Ovary (tissue), 9 donors: ENCODE measurements around the gene STK24. TPM values are rescaled to one million over a fixed set of nuclear protein-coding genes. Genes with fewer than 3 reads are reported as not detected.
A peak's percentile ranks its signal among the peaks of the same experiment; 100 is the strongest.

Experiments
- DNase-seq, 5 donors: peaks; one replicate each; pipeline ENCODE4 v3.0.0-alpha.2; 2019 to 2020
- H3K27ac ChIP-seq, 2 donors: fragments of 200-600 bp; one replicate each; pipeline versions ENCODE4 v1.5.1 to v1.8.0; 2019 to 2022
- H3K27me3 ChIP-seq: fragments of 200-600 bp; one replicate; pipeline ENCODE4 v1.8.0; 2022
- H3K36me3 ChIP-seq: fragments of 200-600 bp; sonication (generic); one replicate; pipeline ENCODE4 v1.5.1; 2019
- H3K4me1 ChIP-seq: one replicate; pipeline ENCODE4 v1.8.1; 2013; ENCODE audit warnings: mild to moderate bottlenecking, moderate library complexity; ENCODE audit not compliant: insufficient read depth
- H3K4me3 ChIP-seq: fragments of 200-600 bp; sonication (generic); one replicate; pipeline ENCODE4 v1.5.1; 2017
- H3K9me3 ChIP-seq, 2 donors: fragments of 200-600 bp in 1 of 2; sonication (generic) in 1 of 2; one replicate each; pipeline versions ENCODE4 v1.5.1 to v1.8.1; 2013 to 2019; ENCODE audit warnings: mild to moderate bottlenecking in 1 of 2, moderate library complexity in 1 of 2
- EP300 ChIP-seq: sonication (generic); formaldehyde crosslinking; IDR thresholded peaks from one replicate; pipeline ENCODE4 v1.6.1; 2017; ENCODE audit warnings: antibody characterized with exemption
- POLR2A ChIP-seq: fragments of 450-650 bp; IDR thresholded peaks from one replicate; pipeline ENCODE4 v1.6.1; 2017; ENCODE audit warnings: antibody characterized with exemption, mild to moderate bottlenecking, moderate library complexity
- WGBS, 3 donors: extraction: QIAGEN DNeasy Blood & Tissue Kit in 1 of 3; methylation state at CpG; one replicate each; pipeline versions ENCODE4 v1.1.5 to v1.1.7; 2013 to 2017; 5-methylcytosine and 5-hydroxymethylcytosine counted together
- intact Hi-C, 4 donors: fragments of 100-400 bp; cut with DNase I; formaldehyde crosslinking; loops; one replicate each; pipeline versions ENCODE4 v1.11.0 to v1.15.1; 2022 to 2023
- polyA plus RNA-seq, 2 donors: library from polyadenylated mRNA; stranded (reverse); fragments of 200-250 nt in 1 of 2; fragments of 350-450 nt in 1 of 2; fragmentation: Illumina TruSeq in 1 of 2; extraction: RNeasy Lipid Tissue Mini Kit (QIAGEN cat#74804) in 1 of 2; gene quantifications; one replicate each; pipeline ENCODE4 v1.2.3, GENCODE V29; 2013 to 2014
- total RNA-seq, 7 donors: library from RNA; depleted of rRNA in 2 of 7; stranded (reverse); fragments of >200 nt in 2 of 7; fragmentation: NEBNext Ultra II Directional in 3 of 7; extraction: Animal tissue kit (Norgen Biotek cat#: 25700) in 3 of 7; gene quantifications; one replicate each; pipeline versions ENCODE4 v1.1.0 to v1.2.4, GENCODE V29; 2016 to 2023
- TF ChIP-seq, protein P1 (sequence below), 3 donors: fragments of 450-650 bp in 2 of 3; fragments of 200-600 bp in 1 of 3; IDR thresholded peaks; one replicate each; pipeline versions ENCODE4 v1.5.1 to v1.8.0; 2016 to 2022; ENCODE audit warnings: antibody characterized with exemption in 3 of 3, mild to moderate bottlenecking in 1 of 3
- donor health status: DM: no; HTN: no; CAD: no; lungs with moderate emphysema.
- donor health status: DM: no; HTN: no; CAD: no.
- donor health status: Bipolar disorder and iron deficiency.
- donor health status: DM: yes; HTN: yes; CAD: no.
- donor health status: DM: no; HTN: no; CAD: no.
- donor health status: DM: yes; HTN: yes; CAD: no.

The STK24 gene
- total and polyA plus RNA-seq, 9 donors = 34.0 to 153 (median 60.6) TPM

- H3K36me3 ChIP-seq = no peaks in the 10 kb centered on the region
- intact Hi-C loops = loop anchor here in 1 of 4 donors (5.0 kb wide), 1 partner anchor 127 kb away; the partner anchor contains the start of gene STK24
- WGBS, 3 donors = 16 to 42% (median 38%) methylated on average over 1 of the region's 1 CpG
Measured at GRCh38 chr13:98450026-98450425, 126.9 kb downstream of the STK24 start.

DNA sequence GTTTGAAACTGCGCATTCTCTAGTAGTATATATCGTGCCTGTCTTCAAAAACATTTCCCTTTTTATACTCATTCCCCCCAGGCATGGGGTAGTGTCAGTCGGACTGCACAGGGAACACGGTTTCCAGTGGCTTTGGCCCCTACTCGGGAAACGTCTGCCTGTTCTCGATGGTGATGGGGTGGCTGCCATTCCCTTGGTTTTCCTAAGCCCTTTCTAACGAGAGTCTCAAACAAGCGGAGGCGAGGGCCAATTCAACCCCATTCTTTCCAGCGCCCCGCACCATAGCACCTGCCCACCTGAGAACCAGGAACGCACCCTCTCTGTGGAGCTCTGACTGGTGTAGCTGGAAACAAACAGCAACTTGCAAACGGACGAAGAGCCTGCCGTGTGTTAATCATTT, 127.6 kb downstream of the STK24 start:
- Histone ChIP-seq H3K4me3 (no peak overlapping the region), H3K27me3 (no peaks in the 10 kb centered on the region), H3K9me3 (no peaks in the 10 kb centered on the region), H3K27ac (no peak overlapping the region), H3K4me1 (peaks cover 4% of the 10 kb centered on the region), H3K36me3 (no peaks in the 10 kb centered on the region)
- WGBS, 3 donors = 88 to 90% (median 90%) methylated on average over 16 of the region's 16 CpGs
- TF ChIP-seq EP300 = no peak
- TF ChIP-seq, protein P1, sequence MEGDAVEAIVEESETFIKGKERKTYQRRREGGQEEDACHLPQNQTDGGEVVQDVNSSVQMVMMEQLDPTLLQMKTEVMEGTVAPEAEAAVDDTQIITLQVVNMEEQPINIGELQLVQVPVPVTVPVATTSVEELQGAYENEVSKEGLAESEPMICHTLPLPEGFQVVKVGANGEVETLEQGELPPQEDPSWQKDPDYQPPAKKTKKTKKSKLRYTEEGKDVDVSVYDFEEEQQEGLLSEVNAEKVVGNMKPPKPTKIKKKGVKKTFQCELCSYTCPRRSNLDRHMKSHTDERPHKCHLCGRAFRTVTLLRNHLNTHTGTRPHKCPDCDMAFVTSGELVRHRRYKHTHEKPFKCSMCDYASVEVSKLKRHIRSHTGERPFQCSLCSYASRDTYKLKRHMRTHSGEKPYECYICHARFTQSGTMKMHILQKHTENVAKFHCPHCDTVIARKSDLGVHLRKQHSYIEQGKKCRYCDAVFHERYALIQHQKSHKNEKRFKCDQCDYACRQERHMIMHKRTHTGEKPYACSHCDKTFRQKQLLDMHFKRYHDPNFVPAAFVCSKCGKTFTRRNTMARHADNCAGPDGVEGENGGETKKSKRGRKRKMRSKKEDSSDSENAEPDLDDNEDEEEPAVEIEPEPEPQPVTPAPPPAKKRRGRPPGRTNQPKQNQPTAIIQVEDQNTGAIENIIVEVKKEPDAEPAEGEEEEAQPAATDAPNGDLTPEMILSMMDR (IDR thresholded peaks at IDR 0.05) = no peak
- TF ChIP-seq POLR2A = no peak
- intact Hi-C loops = loop anchor here (5.0 to 10.0 kb wide), 6 partner anchors 126 to 304 kb away; partner anchors contain the start of genes STK24 (in 3 of the 4) and FARP1 (in 1 of the 4)
- no peak for DNase-seq

More at GRCh38 chr13:98450026-98450425, 126.9 kb downstream of the STK24 start:
- no peak overlapping the region for H3K27ac ChIP-seq
- DNase-seq = no peak
- H3K4me1 ChIP-seq = peaks cover 8% of the 10 kb centered on the region
- no peak for TF ChIP-seq POLR2A
- TF ChIP-seq, protein P1 (IDR thresholded peaks at IDR 0.05) = no peak
- TF ChIP-seq EP300 = no peak
- H3K27me3 ChIP-seq = no peaks in the 10 kb centered on the region
- no peaks in the 10 kb centered on the region for H3K9me3 ChIP-seq
- no peak overlapping the region for H3K4me3 ChIP-seq

GRCh38 chr13:98448642-98448928, 128.3 kb downstream of the STK24 start:
- Histone ChIP-seq H3K9me3 (no peaks in the 10 kb centered on the region), H3K4me1 (peaks cover 4% of the 10 kb centered on the region), H3K4me3 (no peak overlapping the region), H3K27ac (no peak overlapping the region), H3K36me3 (no peaks in the 10 kb centered on the region), H3K27me3 (no peaks in the 10 kb centered on the region)
- 84 to 96% (median 90%) methylated on average over 5 of the region's 5 CpGs for WGBS, 3 donors
- intact Hi-C loops = loop anchor here (5.0 to 10.0 kb wide), 6 partner anchors 126 to 304 kb away; partner anchors contain the start of genes STK24 (in 3 of the 4) and FARP1 (in 1 of the 4)
- no peak for DNase-seq
- TF ChIP-seq, protein P1 (IDR thresholded peaks at IDR 0.05) = no peak
- TF ChIP-seq EP300 (no peak), POLR2A (no peak)

DNA sequence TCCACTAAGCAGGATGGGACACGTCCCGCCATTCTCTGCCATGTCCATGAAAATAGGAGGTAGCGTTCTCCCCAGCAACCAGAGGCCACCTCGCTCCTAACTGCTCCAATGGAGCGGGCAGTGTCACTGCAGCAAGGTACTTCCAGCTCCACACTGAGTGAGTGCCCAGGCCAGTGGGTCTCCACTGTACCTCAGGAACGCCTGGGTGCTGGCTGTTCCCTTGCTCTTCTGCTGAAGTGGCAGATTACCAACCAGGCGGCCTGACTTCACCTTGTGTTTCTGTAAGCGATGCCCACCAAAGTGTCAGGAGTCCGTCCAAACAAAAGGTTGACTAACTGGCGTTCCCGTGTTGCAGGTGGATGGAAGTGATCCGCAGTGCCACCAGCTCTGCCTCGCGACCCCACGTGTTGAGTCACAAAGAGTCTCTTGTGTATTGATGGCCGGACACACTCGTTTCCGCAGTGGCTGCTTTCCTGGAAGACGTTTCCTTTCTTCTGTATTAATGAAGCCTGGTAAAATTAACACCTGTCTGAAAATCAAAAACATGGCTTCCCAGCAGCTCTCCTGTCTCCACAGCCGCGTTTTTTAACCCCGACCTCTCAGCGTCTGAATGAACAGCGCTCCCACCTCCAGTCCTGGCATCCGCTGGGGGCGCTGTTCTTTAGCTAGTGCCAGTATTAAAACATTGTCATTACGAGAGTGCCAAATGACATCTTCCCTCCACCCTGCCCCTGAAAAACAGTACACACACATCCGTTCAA, 128.8 kb downstream of the STK24 start:
- H3K4me3 ChIP-seq = no peak overlapping the region
- WGBS, 3 donors = 74 to 78% (median 76%) methylated on average over 28 of the region's 28 CpGs
- H3K27me3 ChIP-seq = no peaks in the 10 kb centered on the region
- no peaks in the 10 kb centered on the region for H3K9me3 ChIP-seq
- DNase-seq = peak in 3 of 5 donors; percentile 51 to 63 (median 59)
- intact Hi-C loops = loop anchor here (5.0 to 10.0 kb wide), 6 partner anchors 127 to 303 kb away; partner anchors contain the start of genes STK24 (in 3 of the 4) and FARP1 (in 1 of the 4)
- TF ChIP-seq EP300 (no peak), POLR2A (no peak)
- no peak overlapping the region for H3K27ac ChIP-seq
- H3K36me3 ChIP-seq = no peaks in the 10 kb centered on the region
- H3K4me1 ChIP-seq = peaks cover 4% of the 10 kb centered on the region

DNA sequence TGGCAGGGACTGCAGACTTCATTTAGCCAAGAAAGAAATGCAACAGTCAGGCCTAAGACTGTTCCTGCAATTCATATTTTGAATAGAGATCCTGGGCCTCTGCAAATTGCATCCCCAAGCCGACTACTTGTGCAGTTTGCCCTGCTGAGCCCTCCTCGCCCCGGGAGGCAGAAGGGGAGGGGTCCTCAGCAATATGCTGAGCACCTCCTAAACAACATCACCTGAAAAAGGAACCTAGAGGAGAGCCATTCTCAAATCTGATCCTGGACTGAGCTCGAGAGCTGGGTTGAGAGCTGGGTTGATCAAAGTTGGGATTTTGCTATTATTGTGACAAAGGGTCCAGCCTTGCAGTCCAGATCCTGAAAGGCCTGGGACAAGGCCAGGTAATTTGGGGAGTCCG, 129.8 kb downstream of the STK24 start:
- Histone ChIP-seq H3K9me3 (no peaks in the 10 kb centered on the region), H3K27ac (no peak overlapping the region), H3K36me3 (no peaks in the 10 kb centered on the region), H3K4me1 (peaks cover 4% of the 10 kb centered on the region), H3K27me3 (no peaks in the 10 kb centered on the region), H3K4me3 (no peak overlapping the region)
- DNase-seq = no peak
- WGBS, 3 donors = 86 to 91% (median 87%) methylated on average over 5 of the region's 5 CpGs
- intact Hi-C loops = loop anchor here (5.0 to 10.0 kb wide), 6 partner anchors 128 to 302 kb away; partner anchors contain the start of genes STK24 (in 3 of the 4) and FARP1 (in 1 of the 4)
- TF ChIP-seq EP300 (no peak), POLR2A (no peak)
- TF ChIP-seq, protein P1 (IDR thresholded peaks at IDR 0.05) = no peak
